Activated gamma-delta T cell treated with Interleukin-2 at 50 U/mL for 16 hours (primary cell): ENCODE results near the gene CCS.
A peak's percentile ranks its signal among the peaks of the same experiment; 100 is the strongest.
"Not testable (repeated sequence)": the region's sequence is repeated elsewhere in the genome, so short reads cannot be mapped to it uniquely, and the experiment has no call there.

Source experiments
- DNase-seq: peaks from one replicate; pipeline ENCODE4 v3.0.0-alpha.2; 2020

Gene CCS

GRCh38 chr11:66628061-66628603, 35.1 kb downstream of the CCS start:
- no peak for DNase-seq

DNA sequence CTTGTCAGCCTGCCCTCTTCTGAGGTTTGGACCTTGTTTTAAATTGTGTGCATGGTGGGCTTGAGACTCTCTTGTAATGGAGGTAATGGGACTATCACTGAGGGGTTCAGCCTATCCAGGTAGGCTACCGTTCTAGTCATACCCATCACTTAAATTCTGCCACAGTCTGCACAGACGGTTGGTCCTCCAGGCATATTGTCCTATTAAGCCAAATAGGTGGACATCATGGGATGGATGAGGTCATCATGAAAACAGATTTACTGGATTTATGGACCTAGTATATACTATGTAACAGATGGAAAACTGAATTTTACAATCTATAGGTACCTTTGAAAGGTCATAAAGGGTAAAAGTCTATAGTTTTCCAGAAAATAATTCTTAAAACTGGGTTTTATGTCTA, 36.4 kb downstream of the CCS start:
- DNase-seq, result no peak

- no peak for DNase-seq
Measured at GRCh38 chr11:66631883-66632282, 38.9 kb downstream of the CCS start.

DNA sequence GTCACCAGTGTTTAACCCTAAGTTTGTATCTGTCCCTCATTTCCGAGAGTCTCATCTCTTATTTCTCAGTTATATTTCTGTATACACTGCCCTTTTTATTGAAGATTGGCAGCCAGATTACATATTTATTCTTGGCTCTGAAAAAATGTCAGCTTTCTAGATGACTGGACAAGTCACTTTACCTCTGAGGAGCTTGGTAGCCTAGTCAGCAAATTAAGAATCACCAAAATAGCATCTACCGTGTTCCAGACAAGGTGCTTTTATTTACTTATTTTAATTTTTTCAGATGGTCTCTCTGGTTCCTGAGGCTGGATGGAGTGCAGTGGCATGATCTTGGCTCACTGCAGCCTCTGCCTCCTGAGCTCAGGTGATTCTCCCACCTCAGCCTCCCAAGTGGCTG, 40.0 kb downstream of the CCS start:
- no peak for DNase-seq

- DNase-seq, result no peak
Measured at GRCh38 chr11:66636411-66636810, 43.4 kb downstream of the CCS start.

- no peak for DNase-seq
Measured at GRCh38 chr11:66637557-66638176, 44.7 kb downstream of the CCS start.

- DNase-seq, result peak; percentile 95
Measured at GRCh38 chr11:66638177-66639065, 45.4 kb downstream of the CCS start, which contains the start of gene RBM4. RBM4 (plus strand) TSS chr11:66638703; CDS start chr11:66639712, 1,009 bp downstream.

GRCh38 chr11:66639066-66639813, 46.3 kb downstream of the CCS start:
- DNase-seq, result peak; percentile 14

DNA sequence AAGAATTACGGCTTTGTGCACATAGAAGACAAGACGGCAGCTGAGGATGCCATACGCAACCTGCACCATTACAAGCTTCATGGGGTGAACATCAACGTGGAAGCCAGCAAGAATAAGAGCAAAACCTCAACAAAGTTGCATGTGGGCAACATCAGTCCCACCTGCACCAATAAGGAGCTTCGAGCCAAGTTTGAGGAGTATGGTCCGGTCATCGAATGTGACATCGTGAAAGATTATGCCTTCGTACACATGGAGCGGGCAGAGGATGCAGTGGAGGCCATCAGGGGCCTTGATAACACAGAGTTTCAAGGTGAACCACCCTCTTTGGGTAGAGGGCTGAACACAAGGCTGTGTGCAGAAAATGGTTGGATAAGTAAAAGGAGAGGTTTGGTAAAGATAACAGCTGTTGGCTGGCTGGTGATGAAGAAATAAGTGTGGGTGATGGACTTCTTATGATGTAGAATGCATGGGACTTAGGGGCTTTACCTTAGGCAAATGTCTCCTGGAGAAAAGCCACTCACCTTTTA, 46.9 kb downstream of the CCS start:
- DNase-seq, result not testable (repeated sequence)

DNA sequence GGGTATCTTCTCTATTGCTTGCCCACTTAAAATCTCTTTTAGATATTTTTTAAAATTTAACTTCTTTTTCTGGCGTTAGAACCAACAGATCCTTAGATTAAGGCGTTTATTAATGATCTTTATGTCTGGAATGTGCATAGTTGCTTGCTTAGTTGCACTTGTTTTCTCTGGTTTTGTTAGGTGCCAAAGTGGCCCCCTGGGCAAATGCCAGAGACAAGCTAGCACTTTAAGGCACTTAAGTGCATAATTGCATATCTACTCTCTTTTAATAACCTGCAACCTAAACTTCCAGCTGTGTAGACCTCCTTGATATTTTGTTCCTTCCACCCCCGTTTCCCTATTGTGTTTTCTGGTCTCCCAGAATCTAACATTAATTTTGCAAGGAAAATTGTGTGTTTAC, 48.8 kb downstream of the CCS start:
- DNase-seq, result no peak

- DNase-seq, result no peak
Measured at GRCh38 chr11:66643745-66644437, 50.9 kb downstream of the CCS start.

DNA sequence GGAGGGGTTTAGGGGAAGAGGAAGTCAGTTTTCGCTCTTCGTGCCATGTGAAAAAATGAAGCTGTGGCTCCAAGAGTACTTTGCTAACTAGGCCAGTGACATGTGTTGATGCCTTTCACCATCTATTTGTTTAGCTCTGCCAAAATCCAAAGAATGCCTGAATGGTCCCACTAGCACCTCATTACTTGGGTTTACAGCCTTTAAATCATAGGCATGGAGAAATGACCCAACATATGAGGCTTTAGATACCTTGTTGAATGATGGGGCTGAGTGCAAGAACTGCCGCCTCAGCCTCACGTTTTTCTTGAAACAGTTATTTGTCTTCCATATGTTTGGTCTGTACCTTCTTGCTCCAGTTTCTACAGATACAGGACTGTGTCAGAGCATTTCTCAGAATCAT, 53.8 kb downstream of the CCS start:
- DNase-seq, result no peak

DNA sequence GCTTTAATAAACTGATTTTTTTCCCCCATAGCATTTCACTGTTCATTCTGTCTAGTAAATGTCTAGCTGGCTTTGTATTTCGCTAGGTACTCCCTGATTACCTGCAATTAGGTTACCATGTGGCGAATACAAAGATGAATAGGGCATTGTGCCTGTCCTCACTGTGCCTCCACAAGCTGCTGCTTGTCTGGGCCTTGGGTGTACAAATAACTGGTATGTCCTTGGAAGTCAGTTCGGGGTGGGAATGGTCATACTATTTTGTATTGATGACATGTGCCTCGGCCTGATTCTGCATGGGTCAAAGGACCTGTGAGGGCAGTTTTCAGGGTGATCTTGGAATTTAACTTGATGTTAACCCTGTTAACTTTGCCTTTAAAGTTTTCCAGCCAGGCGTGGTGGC, 56.9 kb downstream of the CCS start:
- DNase-seq, result no peak

- DNase-seq, result no peak
Measured at GRCh38 chr11:66651016-66651415, 58.0 kb downstream of the CCS start.

DNA sequence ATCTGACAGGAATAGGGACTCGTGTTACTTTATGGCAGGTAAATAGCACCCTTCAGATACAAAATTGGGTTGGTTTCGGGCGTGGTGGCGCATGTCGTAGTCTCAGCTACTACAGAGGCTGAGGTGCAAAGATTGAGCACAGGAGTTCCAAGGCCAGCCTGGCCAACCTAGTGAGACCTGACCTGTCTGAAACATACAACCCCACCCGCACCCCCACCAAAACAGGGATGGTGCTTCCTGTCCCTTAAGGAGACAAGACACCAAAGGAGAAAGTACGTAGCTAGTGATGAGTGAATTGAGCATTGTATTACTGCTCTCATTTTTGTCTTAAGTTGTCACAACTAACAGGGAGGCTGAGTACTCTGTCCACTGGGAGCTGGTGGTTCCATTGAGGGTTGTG, 59.7 kb downstream of the CCS start:
- no peak for DNase-seq

- DNase-seq, result no peak
Measured at GRCh38 chr11:66653123-66653522, 60.1 kb downstream of the CCS start.
